ENCODE results near the gene BCKDHB.

GRCh38 chr6:80233958-80234357 is 127.5 kb downstream of the BCKDHB start:
- TF ChIP-seq EZH2 (IDR thresholded peaks at IDR 0.05; ENCODE audit: borderline replicate concordance, low read depth, low read length, poor library complexity, severe bottlenecking) = no peak
- TF ChIP-seq, protein P1, sequence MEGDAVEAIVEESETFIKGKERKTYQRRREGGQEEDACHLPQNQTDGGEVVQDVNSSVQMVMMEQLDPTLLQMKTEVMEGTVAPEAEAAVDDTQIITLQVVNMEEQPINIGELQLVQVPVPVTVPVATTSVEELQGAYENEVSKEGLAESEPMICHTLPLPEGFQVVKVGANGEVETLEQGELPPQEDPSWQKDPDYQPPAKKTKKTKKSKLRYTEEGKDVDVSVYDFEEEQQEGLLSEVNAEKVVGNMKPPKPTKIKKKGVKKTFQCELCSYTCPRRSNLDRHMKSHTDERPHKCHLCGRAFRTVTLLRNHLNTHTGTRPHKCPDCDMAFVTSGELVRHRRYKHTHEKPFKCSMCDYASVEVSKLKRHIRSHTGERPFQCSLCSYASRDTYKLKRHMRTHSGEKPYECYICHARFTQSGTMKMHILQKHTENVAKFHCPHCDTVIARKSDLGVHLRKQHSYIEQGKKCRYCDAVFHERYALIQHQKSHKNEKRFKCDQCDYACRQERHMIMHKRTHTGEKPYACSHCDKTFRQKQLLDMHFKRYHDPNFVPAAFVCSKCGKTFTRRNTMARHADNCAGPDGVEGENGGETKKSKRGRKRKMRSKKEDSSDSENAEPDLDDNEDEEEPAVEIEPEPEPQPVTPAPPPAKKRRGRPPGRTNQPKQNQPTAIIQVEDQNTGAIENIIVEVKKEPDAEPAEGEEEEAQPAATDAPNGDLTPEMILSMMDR (conservative IDR thresholded peaks at IDR 0.05; ENCODE audit: low read depth, low read length) = no peak
